ENCODE results near the gene ZNG1A.
"Not testable (repeated sequence)": the region's sequence is repeated elsewhere in the genome, so short reads cannot be mapped to it uniquely, and the experiment has no call there.

Gene ZNG1A

GRCh38 chr9:178970-179383 lies at the start of gene ZNG1A:
ZNG1A (minus strand) TSS chr9:179056; CDS start chr9:178969, 87 bp downstream.
- CTCF ChIA-PET; DNase-seq (ENCODE audit: low spot score); POLR2A ChIA-PET (ENCODE audit: low non-redundant PET); H3K27ac ChIP-seq: not testable (repeated sequence)

GRCh38 chr9:227860-228259 lies 49.0 kb upstream of the ZNG1A start:
- no peak for DNase-seq (ENCODE audit: low spot score)
- no peak overlapping the region for H3K27ac ChIP-seq
- no peak for TF ChIP-seq CTCF (conservative IDR thresholded peaks at IDR 0.05; ENCODE audit: low read depth)
- CTCF ChIA-PET: no interaction called here
- POLR2A ChIA-PET (ENCODE audit: low non-redundant PET): no interaction called here

- POLR2A ChIA-PET (ENCODE audit: low non-redundant PET): no interaction called here
- no peak overlapping the region for H3K27ac ChIP-seq
- CTCF ChIA-PET: no interaction called here
- no peak for TF ChIP-seq CTCF (conservative IDR thresholded peaks at IDR 0.05; ENCODE audit: low read depth)
- peak; percentile 44 for DNase-seq (ENCODE audit: low spot score)
These were observed 46.0 kb upstream of the ZNG1A start for GRCh38 chr9:224582-225520.

- ChIA-PET CTCF (no interaction called here), POLR2A (ENCODE audit: low non-redundant PET) (no interaction called here)
- DNase-seq (ENCODE audit: low spot score): no peak
- no peak overlapping the region for H3K27ac ChIP-seq
- TF ChIP-seq CTCF (conservative IDR thresholded peaks at IDR 0.05; ENCODE audit: low read depth): no peak
These were observed 45.2 kb upstream of the ZNG1A start for GRCh38 chr9:224026-224425.

GRCh38 chr9:223152-223551 lies 44.3 kb upstream of the ZNG1A start:
- ChIA-PET CTCF (no interaction called here), POLR2A (ENCODE audit: low non-redundant PET) (no interaction called here)
- no peak for TF ChIP-seq CTCF (conservative IDR thresholded peaks at IDR 0.05; ENCODE audit: low read depth)
- DNase-seq (ENCODE audit: low spot score): no peak
- H3K27ac ChIP-seq: no peak overlapping the region

- POLR2A ChIA-PET (ENCODE audit: low non-redundant PET): no interaction called here
- DNase-seq (ENCODE audit: low spot score): no peak
- no peak for TF ChIP-seq CTCF (conservative IDR thresholded peaks at IDR 0.05; ENCODE audit: low read depth)
- no peak overlapping the region for H3K27ac ChIP-seq
- CTCF ChIA-PET: no interaction called here
These were observed 43.3 kb upstream of the ZNG1A start for GRCh38 chr9:221989-222776.

Measured in RWPE1 (cell line).